Measurements from ENCODE around the gene SLC17A3. TPM values are rescaled to one million over a fixed set of nuclear protein-coding genes. Genes with fewer than 3 reads are reported as not detected.

The SLC17A3 gene
- total RNA-seq, 4 donors from 2014 or later: 0.22 TPM; not detected in 3

DNA sequence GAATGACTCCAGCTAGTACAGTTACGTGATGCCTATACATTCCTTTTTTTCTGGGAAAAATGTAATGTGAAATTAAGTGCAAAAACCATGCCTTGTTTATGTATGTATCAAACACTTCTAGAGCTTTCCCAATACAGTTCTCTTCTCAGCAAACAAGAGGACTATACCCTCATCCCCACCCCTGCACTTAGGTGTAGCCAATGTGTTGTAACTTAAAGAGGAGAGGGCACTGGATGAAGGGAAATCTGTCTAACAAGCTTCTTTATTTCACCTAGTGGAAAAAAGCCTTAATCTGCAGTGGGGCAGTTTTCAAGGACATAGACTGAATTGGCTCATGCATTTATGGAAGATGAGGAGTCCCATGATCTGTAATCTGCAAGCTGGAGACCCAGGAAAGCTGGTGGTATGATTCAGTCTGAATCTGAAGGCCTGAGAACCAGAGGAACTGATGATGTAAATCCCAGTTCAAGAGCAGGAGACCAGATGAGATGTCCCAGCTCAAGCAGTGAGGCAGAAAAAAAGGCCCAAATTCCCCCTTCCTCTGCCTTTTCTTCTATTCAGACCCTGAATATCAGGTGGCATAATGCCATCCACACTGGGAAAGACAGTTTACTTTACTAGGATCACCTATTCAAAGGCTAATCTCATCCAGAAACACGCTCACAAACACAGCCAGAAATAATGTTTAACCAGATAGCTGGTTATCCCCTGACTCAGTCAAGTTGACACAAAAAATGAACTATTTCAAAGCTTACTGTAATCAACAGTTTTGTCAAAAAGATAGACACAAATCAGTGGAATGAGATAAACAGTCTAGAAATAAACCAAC, 25.8 kb upstream of the SLC17A3 start:
- in situ Hi-C loops (cut with MboI; ENCODE audit: low sequenced_read_pairs in 4 of 4): no loop called here
- no peak for ATAC-seq
- Histone ChIP-seq H3K36me3 (no peaks in the 10 kb centered on the region), H3K9me3 (no peaks in the 10 kb centered on the region), H3K27me3 (no peaks in the 10 kb centered on the region), H3K4me3 (no peak overlapping the region), H3K27ac (no peak overlapping the region), H3K4me1 (no peaks in the 10 kb centered on the region)
- TF ChIP-seq POLR2A (IDR thresholded peaks at IDR 0.05): no peak
- TF ChIP-seq, protein P1, sequence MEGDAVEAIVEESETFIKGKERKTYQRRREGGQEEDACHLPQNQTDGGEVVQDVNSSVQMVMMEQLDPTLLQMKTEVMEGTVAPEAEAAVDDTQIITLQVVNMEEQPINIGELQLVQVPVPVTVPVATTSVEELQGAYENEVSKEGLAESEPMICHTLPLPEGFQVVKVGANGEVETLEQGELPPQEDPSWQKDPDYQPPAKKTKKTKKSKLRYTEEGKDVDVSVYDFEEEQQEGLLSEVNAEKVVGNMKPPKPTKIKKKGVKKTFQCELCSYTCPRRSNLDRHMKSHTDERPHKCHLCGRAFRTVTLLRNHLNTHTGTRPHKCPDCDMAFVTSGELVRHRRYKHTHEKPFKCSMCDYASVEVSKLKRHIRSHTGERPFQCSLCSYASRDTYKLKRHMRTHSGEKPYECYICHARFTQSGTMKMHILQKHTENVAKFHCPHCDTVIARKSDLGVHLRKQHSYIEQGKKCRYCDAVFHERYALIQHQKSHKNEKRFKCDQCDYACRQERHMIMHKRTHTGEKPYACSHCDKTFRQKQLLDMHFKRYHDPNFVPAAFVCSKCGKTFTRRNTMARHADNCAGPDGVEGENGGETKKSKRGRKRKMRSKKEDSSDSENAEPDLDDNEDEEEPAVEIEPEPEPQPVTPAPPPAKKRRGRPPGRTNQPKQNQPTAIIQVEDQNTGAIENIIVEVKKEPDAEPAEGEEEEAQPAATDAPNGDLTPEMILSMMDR (IDR thresholded peaks at IDR 0.05 in 4 of 5, conservative IDR thresholded peaks at IDR 0.05 in 1 of 5): no peak
- DNase-seq: no peak
- intact Hi-C loops (cut with DNase I; ENCODE audit: low total_unique reads): no loop called here

DNA sequence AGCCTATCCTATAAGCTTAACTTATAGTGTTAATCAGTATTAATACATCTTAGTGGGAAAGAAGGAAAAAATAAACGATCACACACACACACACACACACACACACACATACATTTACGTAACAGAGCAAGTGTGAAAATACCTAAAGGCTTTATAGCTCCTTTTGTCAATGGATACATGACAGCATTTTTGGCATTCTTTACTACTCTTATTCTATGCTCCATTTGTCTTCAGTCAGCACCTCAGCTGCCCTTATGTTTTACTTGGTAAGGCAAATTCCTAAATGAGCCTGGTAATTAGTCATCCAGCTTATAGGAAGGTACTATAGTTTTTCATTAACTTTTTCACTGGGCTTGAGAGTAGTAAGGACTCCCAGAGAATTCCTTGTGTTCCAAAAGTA, 25.1 kb upstream of the SLC17A3 start:
- DNase-seq (no peak), ATAC-seq (no peak)
- no peak overlapping the region for H3K4me3 ChIP-seq
- H3K9me3 ChIP-seq: no peaks in the 10 kb centered on the region
- no peak overlapping the region for H3K27ac ChIP-seq
- H3K27me3 ChIP-seq: no peaks in the 10 kb centered on the region
- in situ Hi-C loops (cut with MboI; ENCODE audit: low sequenced_read_pairs in 4 of 4) (no loop called here), intact Hi-C loops (cut with DNase I; ENCODE audit: low total_unique reads) (no loop called here)
- no peaks in the 10 kb centered on the region for H3K36me3 ChIP-seq
- no peaks in the 10 kb centered on the region for H3K4me1 ChIP-seq
- TF ChIP-seq POLR2A (IDR thresholded peaks at IDR 0.05): no peak
- TF ChIP-seq, protein P1 (IDR thresholded peaks at IDR 0.05 in 4 of 5, conservative IDR thresholded peaks at IDR 0.05 in 1 of 5): no peak

DNA sequence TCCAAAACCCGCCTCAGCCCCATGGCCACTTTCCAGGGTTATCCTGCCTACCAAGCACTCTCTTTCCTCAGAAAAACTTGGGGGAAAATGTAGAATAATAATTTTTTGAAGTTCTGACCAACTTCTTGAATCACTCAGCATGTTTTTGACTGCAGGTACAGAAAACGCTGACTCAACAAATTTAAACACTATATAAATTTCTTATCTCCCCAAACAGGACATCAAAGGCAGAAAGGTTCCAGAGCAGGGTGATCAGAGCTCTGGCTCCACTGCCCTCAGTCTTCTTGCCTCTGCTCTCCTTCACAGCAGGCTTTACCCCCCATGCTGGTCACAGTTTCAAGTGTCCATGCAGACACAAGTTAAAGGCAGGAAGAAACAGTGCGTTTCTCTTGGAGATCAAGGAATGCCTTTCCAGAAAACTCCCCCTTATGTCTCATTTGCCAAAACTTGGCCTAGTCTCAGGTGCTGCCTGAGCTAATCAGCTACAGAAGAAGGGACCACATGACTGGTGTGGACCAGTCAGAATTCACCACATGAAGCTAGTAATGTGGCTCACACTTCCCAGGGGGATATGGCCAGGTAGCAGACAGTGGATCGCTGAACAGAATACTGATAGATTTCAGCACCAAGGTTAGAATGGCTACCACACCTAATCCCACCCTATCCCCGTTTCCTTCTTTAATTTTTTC, 24.4 kb upstream of the SLC17A3 start:
- no peak overlapping the region for H3K27ac ChIP-seq
- DNase-seq (no peak), ATAC-seq (no peak)
- in situ Hi-C loops (cut with MboI; ENCODE audit: low sequenced_read_pairs in 4 of 4): no loop called here
- H3K36me3 ChIP-seq: no peaks in the 10 kb centered on the region
- TF ChIP-seq, protein P1 (IDR thresholded peaks at IDR 0.05 in 4 of 5, conservative IDR thresholded peaks at IDR 0.05 in 1 of 5): no peak
- no peak for TF ChIP-seq POLR2A (IDR thresholded peaks at IDR 0.05)
- H3K9me3 ChIP-seq: no peaks in the 10 kb centered on the region
- H3K4me3 ChIP-seq: no peak overlapping the region
- intact Hi-C loops (cut with DNase I; ENCODE audit: low total_unique reads): no loop called here
- no peaks in the 10 kb centered on the region for H3K27me3 ChIP-seq
- H3K4me1 ChIP-seq: no peaks in the 10 kb centered on the region

DNA sequence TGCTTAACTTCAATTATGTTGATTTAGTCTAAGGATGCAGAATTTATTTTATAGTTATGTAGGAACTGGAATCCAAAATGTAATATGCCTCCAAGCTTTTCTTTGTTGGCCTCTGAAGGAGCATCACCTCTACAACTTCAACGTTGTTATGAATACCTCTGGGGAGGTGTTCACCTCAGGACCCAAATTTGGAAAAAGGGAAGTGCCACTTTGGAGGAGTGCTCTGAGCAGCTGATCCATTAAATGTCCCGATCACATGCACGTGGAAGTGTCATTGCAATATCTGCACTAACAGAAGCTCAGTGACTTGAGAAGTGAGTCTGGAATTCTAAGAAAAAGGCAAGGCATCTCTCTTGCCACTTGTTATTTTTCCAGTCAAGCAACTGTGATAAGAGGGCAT, 22.2 kb upstream of the SLC17A3 start:
- Histone ChIP-seq H3K27ac (no peak overlapping the region), H3K36me3 (no peaks in the 10 kb centered on the region), H3K9me3 (no peaks in the 10 kb centered on the region), H3K4me1 (no peaks in the 10 kb centered on the region), H3K27me3 (no peaks in the 10 kb centered on the region), H3K4me3 (no peak overlapping the region)
- ATAC-seq (no peak), DNase-seq (no peak)
- in situ Hi-C loops (cut with MboI; ENCODE audit: low sequenced_read_pairs in 4 of 4) (no loop called here), intact Hi-C loops (cut with DNase I; ENCODE audit: low total_unique reads) (no loop called here)
- TF ChIP-seq, protein P1 (IDR thresholded peaks at IDR 0.05 in 4 of 5, conservative IDR thresholded peaks at IDR 0.05 in 1 of 5): no peak
- no peak for TF ChIP-seq POLR2A (IDR thresholded peaks at IDR 0.05)

Measured in gastrocnemius medialis (tissue), 4 donors.